A549 (cell line): ENCODE data around the gene SLC38A11.

Experiments used
- BHLHE40 ChIP-seq: IDR thresholded peaks from 2 replicates; pipeline ENCODE4 v1.6.1; 2012; ENCODE audit warnings: low read depth, low read length, inconsistent platforms
- CBX8 ChIP-seq: fragments of 200-600 bp; sonication (generic); IDR thresholded peaks from 2 replicates; pipeline ENCODE4 v1.6.1; 2016
- EP300 ChIP-seq, 2 experiments: fragments of >200 bp; sonication (Bioruptor Twin); formaldehyde crosslinking; IDR thresholded peaks; 2 replicates in 1 of 2; 3 replicates in 1 of 2; pipeline ENCODE4 v1.6.1; 2016 to 2017
- JUNB ChIP-seq: fragments of >200 bp; sonication (Bioruptor Twin); formaldehyde crosslinking; IDR thresholded peaks from 2 replicates; pipeline ENCODE4 v1.6.1; 2016
- PHF8 ChIP-seq: fragments of 200-600 bp; sonication (generic); IDR thresholded peaks from 2 replicates; pipeline ENCODE4 v1.6.1; 2016; ENCODE audit warnings: low read depth, mild to moderate bottlenecking, antibody characterized with exemption, moderate library complexity, borderline replicate concordance
- POLR2A ChIP-seq: IDR thresholded peaks from 2 replicates; pipeline ENCODE4 v1.6.1; 2012; ENCODE audit warnings: mild to moderate bottlenecking, low read length
- RAD21 ChIP-seq, 2 experiments: fragments of >200 bp in 1 of 2; sonication (Bioruptor Twin) in 1 of 2; formaldehyde crosslinking in 1 of 2; IDR thresholded peaks in 1 of 2; conservative IDR thresholded peaks in 1 of 2; 2 replicates in 1 of 2; 3 replicates in 1 of 2; pipeline ENCODE4 v1.6.1; 2012 to 2018; ENCODE audit warnings: inconsistent platforms in 1 of 2
- RARB ChIP-seq: fragments of 250-450 bp; sonication (Bioruptor Pico); IDR thresholded peaks from 2 replicates; pipeline ENCODE4 v1.8.0; 2021; ENCODE audit warnings: mild to moderate bottlenecking, moderate library complexity
- RFX5 ChIP-seq: fragments of 450-650 bp; IDR thresholded peaks from 2 replicates; pipeline ENCODE4 v1.7.1; 2014; ENCODE audit warnings: antibody characterized with exemption, mild to moderate bottlenecking, moderate library complexity
- TF ChIP-seq, protein P1 (sequence below): fragments of >200 bp; sonication (Bioruptor Twin); formaldehyde crosslinking; IDR thresholded peaks from 3 replicates; pipeline ENCODE4 v1.5.1; 2016
- TF ChIP-seq, protein P2 (sequence below): fragments of 200-600 bp; sonication (generic); IDR thresholded peaks from 2 replicates; pipeline ENCODE4 v1.6.1; 2016; ENCODE audit warnings: antibody characterized with exemption, mild to moderate bottlenecking, moderate library complexity

DNA sequence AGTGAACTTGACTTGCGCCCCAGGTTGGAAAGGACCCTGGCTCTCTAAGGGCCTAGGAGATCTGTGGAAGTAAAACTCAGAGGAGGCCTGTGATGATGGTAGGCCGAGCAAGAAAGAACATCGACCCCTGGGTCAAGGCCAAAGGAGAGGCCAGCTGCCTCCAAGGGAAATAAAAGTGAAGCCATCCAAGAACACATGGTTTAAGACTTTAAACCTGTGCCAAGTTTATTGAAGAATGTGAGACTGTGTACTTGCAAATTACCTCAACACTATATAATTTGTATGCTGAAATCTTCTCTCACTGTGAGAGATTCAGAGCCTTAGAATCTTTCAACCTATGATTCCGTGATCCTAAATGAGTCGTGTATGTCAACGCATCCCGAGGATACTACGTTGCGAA is 73.0 kb downstream of the SLC38A11 start:
- no peak for TF ChIP-seq POLR2A
- TF ChIP-seq EP300 (IDR thresholded peaks at IDR 0.05) = no peak
- no peak for TF ChIP-seq RAD21 (conservative IDR thresholded peaks at IDR 0.05 in 1 of 2, IDR thresholded peaks at IDR 0.05 in 1 of 2)
- no peak for TF ChIP-seq RARB
- TF ChIP-seq, protein P1, sequence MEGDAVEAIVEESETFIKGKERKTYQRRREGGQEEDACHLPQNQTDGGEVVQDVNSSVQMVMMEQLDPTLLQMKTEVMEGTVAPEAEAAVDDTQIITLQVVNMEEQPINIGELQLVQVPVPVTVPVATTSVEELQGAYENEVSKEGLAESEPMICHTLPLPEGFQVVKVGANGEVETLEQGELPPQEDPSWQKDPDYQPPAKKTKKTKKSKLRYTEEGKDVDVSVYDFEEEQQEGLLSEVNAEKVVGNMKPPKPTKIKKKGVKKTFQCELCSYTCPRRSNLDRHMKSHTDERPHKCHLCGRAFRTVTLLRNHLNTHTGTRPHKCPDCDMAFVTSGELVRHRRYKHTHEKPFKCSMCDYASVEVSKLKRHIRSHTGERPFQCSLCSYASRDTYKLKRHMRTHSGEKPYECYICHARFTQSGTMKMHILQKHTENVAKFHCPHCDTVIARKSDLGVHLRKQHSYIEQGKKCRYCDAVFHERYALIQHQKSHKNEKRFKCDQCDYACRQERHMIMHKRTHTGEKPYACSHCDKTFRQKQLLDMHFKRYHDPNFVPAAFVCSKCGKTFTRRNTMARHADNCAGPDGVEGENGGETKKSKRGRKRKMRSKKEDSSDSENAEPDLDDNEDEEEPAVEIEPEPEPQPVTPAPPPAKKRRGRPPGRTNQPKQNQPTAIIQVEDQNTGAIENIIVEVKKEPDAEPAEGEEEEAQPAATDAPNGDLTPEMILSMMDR = no peak
- TF ChIP-seq BHLHE40 = no peak
- TF ChIP-seq JUNB = no peak
- TF ChIP-seq RFX5 = no peak
- TF ChIP-seq, protein P2, sequence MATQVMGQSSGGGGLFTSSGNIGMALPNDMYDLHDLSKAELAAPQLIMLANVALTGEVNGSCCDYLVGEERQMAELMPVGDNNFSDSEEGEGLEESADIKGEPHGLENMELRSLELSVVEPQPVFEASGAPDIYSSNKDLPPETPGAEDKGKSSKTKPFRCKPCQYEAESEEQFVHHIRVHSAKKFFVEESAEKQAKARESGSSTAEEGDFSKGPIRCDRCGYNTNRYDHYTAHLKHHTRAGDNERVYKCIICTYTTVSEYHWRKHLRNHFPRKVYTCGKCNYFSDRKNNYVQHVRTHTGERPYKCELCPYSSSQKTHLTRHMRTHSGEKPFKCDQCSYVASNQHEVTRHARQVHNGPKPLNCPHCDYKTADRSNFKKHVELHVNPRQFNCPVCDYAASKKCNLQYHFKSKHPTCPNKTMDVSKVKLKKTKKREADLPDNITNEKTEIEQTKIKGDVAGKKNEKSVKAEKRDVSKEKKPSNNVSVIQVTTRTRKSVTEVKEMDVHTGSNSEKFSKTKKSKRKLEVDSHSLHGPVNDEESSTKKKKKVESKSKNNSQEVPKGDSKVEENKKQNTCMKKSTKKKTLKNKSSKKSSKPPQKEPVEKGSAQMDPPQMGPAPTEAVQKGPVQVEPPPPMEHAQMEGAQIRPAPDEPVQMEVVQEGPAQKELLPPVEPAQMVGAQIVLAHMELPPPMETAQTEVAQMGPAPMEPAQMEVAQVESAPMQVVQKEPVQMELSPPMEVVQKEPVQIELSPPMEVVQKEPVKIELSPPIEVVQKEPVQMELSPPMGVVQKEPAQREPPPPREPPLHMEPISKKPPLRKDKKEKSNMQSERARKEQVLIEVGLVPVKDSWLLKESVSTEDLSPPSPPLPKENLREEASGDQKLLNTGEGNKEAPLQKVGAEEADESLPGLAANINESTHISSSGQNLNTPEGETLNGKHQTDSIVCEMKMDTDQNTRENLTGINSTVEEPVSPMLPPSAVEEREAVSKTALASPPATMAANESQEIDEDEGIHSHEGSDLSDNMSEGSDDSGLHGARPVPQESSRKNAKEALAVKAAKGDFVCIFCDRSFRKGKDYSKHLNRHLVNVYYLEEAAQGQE = no peak
- no peak for TF ChIP-seq PHF8
- TF ChIP-seq CBX8 = no peak
